Activated T-helper 1 cell treated with Interleukin-2 at 50 U/mL for 16 hours (primary cell): ENCODE results near the gene PBX1.

Source experiments
- DNase-seq: peaks from one replicate; pipeline ENCODE4 v3.0.0-alpha.2; 2020; ENCODE audit warnings: low read depth

Gene PBX1

GRCh38 chr1:164760569-164760968 is 201.6 kb downstream of the PBX1 start:
- DNase-seq: no peak

- DNase-seq: no peak
Measured at GRCh38 chr1:164761009-164761408, 202.0 kb downstream of the PBX1 start.

- DNase-seq: no peak
Measured at GRCh38 chr1:164763098-164763497, 204.1 kb downstream of the PBX1 start.

- DNase-seq: no peak
Measured at GRCh38 chr1:164764333-164764732, 205.3 kb downstream of the PBX1 start.

GRCh38 chr1:164765557-164765956 is 206.6 kb downstream of the PBX1 start:
- no peak for DNase-seq

- no peak for DNase-seq
Measured at GRCh38 chr1:164765992-164766720, 207.2 kb downstream of the PBX1 start.

GRCh38 chr1:164767752-164768402 is 208.9 kb downstream of the PBX1 start:
- no peak for DNase-seq

GRCh38 chr1:164768619-164769018 is 209.6 kb downstream of the PBX1 start:
- no peak for DNase-seq

- DNase-seq: no peak
Measured at GRCh38 chr1:164769486-164770130, 210.6 kb downstream of the PBX1 start.

- no peak for DNase-seq
Measured at GRCh38 chr1:164770131-164770529, 211.1 kb downstream of the PBX1 start.

GRCh38 chr1:164771041-164771618 is 212.1 kb downstream of the PBX1 start:
- DNase-seq: no peak

GRCh38 chr1:164771619-164772361 is 212.8 kb downstream of the PBX1 start:
- DNase-seq: no peak

GRCh38 chr1:164772635-164773034 is 213.7 kb downstream of the PBX1 start:
- DNase-seq: no peak

- DNase-seq: no peak
Measured at GRCh38 chr1:164773102-164773501, 214.1 kb downstream of the PBX1 start.

GRCh38 chr1:164774413-164774812 is 215.4 kb downstream of the PBX1 start:
- no peak for DNase-seq

GRCh38 chr1:164774819-164775654 is 216.1 kb downstream of the PBX1 start:
- no peak for DNase-seq

GRCh38 chr1:164777518-164777917 is 218.5 kb downstream of the PBX1 start:
- no peak for DNase-seq

- no peak for DNase-seq
Measured at GRCh38 chr1:164779376-164779775, 220.4 kb downstream of the PBX1 start.

- no peak for DNase-seq
Measured at GRCh38 chr1:164780111-164780812, 221.3 kb downstream of the PBX1 start.

- no peak for DNase-seq
Measured at GRCh38 chr1:164780863-164781262, 221.9 kb downstream of the PBX1 start.

- no peak for DNase-seq
Measured at GRCh38 chr1:164781972-164782371, 223.0 kb downstream of the PBX1 start.
